B cell (primary cell): ENCODE data around the gene PALB2. TPM values are rescaled to one million over a fixed set of nuclear protein-coding genes. Genes with fewer than 3 reads are reported as not detected.

Experiments
- ATAC-seq: fragments of 200-7000 bp; cut with Tn5 transposase; one replicate; pipeline ENCODE4 v1.10.0; 2021; ENCODE audit warnings: low read depth, mild to moderate bottlenecking, moderate number of reproducible peaks, moderate library complexity
- CTCF ChIA-PET: fragments of 350-600 bp; sonication (Branson Sonifier 250); formaldehyde crosslinking; loops from one replicate; lab custom pipeline; 2021; ENCODE audit warnings: antibody characterized with exemption, inconsistent platforms; lab: Charles Lee
- POLR2A ChIA-PET: fragments of 350-600 bp; sonication (Branson Sonifier 250); formaldehyde crosslinking; loops from one replicate; lab custom pipeline; 2021; ENCODE audit warnings: antibody characterized with exemption; lab: Charles Lee
- DNase-seq: peaks from one replicate; pipeline ENCODE4 v3.0.0; 2013
- H2AFZ ChIP-seq: 2 replicates; pipeline ENCODE4 v1.6.1; 2012; ENCODE audit warnings: mild to moderate bottlenecking, low read depth, low read length; ENCODE audit not compliant: insufficient read depth, poor library complexity, severe bottlenecking
- H3K27ac ChIP-seq, 2 donors: 1 replicate in 1 of 2; 2 replicates in 1 of 2; pipeline ENCODE4 v1.5.1; 2012 to 2013; ENCODE audit warnings: low read length in 2 of 2, mild to moderate bottlenecking in 2 of 2, moderate library complexity in 1 of 2
- H3K27me3 ChIP-seq, 4 experiments: fragments of 200-600 bp in 1 of 4; sonication (generic) in 1 of 4; replicated peaks in 1 of 4; 1 replicate in 2 of 4; 2 replicates in 2 of 4; pipeline versions ENCODE4 v1.6.1 to v1.7.0; 2013 to 2016; ENCODE audit warnings: low read length in 3 of 4, mild to moderate bottlenecking in 2 of 4, mixed read lengths in 1 of 4, moderate library complexity in 1 of 4; ENCODE audit not compliant: insufficient read depth in 4 of 4, control insufficient read depth in 3 of 4; ENCODE audit errors: control extremely low read depth in 1 of 4
- H3K36me3 ChIP-seq, 2 experiments: replicated peaks in 1 of 2; 1 replicate in 1 of 2; 2 replicates in 1 of 2; pipeline versions ENCODE4 v1.6.1 to v1.7.1; 2013; ENCODE audit warnings: low read length in 1 of 2; ENCODE audit not compliant: insufficient read depth in 2 of 2, control insufficient read depth in 1 of 2; ENCODE audit errors: control extremely low read depth in 1 of 2, extremely low read depth in 1 of 2
- H3K4me1 ChIP-seq, 2 donors: fragments of 200-600 bp in 1 of 2; sonication (generic) in 1 of 2; 1 replicate in 1 of 2; 2 replicates in 1 of 2; pipeline versions ENCODE4 v1.5.1 to v1.6.1; 2013 to 2017; ENCODE audit warnings: low read length in 2 of 2; ENCODE audit not compliant: control insufficient read depth in 2 of 2, insufficient read depth in 2 of 2
- H3K4me2 ChIP-seq: replicated peaks from 2 replicates; pipeline ENCODE3; 2012; ENCODE audit warnings: mild to moderate bottlenecking, low read depth, low read length; ENCODE audit not compliant: poor library complexity, severe bottlenecking
- H3K4me3 ChIP-seq, 5 experiments: fragments of 200-600 bp in 1 of 5; sonication (generic) in 1 of 5; 1 replicate in 3 of 5; 2 replicates in 2 of 5; pipeline versions ENCODE4 v1.5.1 to v1.7.0; 2011 to 2016; ENCODE audit warnings: low read length in 4 of 5, mild to moderate bottlenecking in 4 of 5, low read depth in 2 of 5, control low read depth in 1 of 5, moderate library complexity in 1 of 5; ENCODE audit not compliant: insufficient read depth in 1 of 5; ENCODE audit errors: control extremely low read depth in 1 of 5, extremely low read depth in 1 of 5
- H3K79me2 ChIP-seq: fragments of 200-600 bp; sonication (generic); one replicate; pipeline ENCODE4 v1.6.0; 2016; ENCODE audit warnings: low read length; ENCODE audit not compliant: control insufficient read depth, insufficient read depth
- H3K9ac ChIP-seq: fragments of 200-600 bp; sonication (generic); 2 replicates; pipeline ENCODE4 v1.6.1; 2017; ENCODE audit warnings: mild to moderate bottlenecking, low read length, moderate library complexity
- H3K9me3 ChIP-seq, 3 donors: one replicate each; pipeline versions ENCODE4 v1.6.1 to v1.7.1; 2013; ENCODE audit warnings: low read length in 2 of 3; ENCODE audit not compliant: control insufficient read depth in 2 of 3, insufficient read depth in 1 of 3; ENCODE audit errors: control extremely low read depth in 1 of 3
- H4K20me1 ChIP-seq: 2 replicates; pipeline ENCODE4 v1.6.0; 2012; ENCODE audit warnings: mild to moderate bottlenecking, low read length; ENCODE audit not compliant: insufficient read depth, control insufficient read depth, poor library complexity, severe bottlenecking
- H3K27ac Mint-ChIP-seq: one replicate; pipeline ENCODE4 v1.8.0; 2021; ENCODE audit warnings: mixed read lengths
- H3K27me3 Mint-ChIP-seq: one replicate; pipeline ENCODE4 v1.8.0; 2021; ENCODE audit warnings: mixed read lengths
- H3K4me1 Mint-ChIP-seq: one replicate; pipeline ENCODE4 v1.8.0; 2021; ENCODE audit warnings: mixed read lengths
- H3K4me3 Mint-ChIP-seq: one replicate; pipeline ENCODE4 v1.8.0; 2021; ENCODE audit warnings: mixed read lengths
- H3K9me3 Mint-ChIP-seq: one replicate; pipeline ENCODE4 v1.8.0; 2022; ENCODE audit warnings: mixed read lengths; ENCODE audit not compliant: insufficient read depth
- CTCF ChIP-seq: fragments of 200-600 bp; IDR thresholded peaks from one replicate; pipeline ENCODE4 v1.8.0; 2022; ENCODE audit warnings: antibody characterized with exemption, mild to moderate bottlenecking
- EZH2 ChIP-seq: IDR thresholded peaks from 2 replicates; pipeline ENCODE4 v1.6.1; 2012; ENCODE audit warnings: borderline replicate concordance, low read depth, mild to moderate bottlenecking, moderate library complexity, low read length; ENCODE audit not compliant: insufficient read depth, poor library complexity, severe bottlenecking
- WGBS: methylation state at CpG from one replicate; pipeline ENCODE4 v1.1.5; 2013; ENCODE audit warnings: missing lambda C conversion rate; ENCODE audit not compliant: insufficient coverage; 5-methylcytosine and 5-hydroxymethylcytosine counted together
- intact Hi-C: fragments of 100-400 bp; cut with micrococcal nuclease; formaldehyde crosslinking; loops from one replicate; pipeline ENCODE4 v1.10.0; 2022
- polyA plus RNA-seq: library from polyadenylated mRNA; depleted of rRNA; stranded (reverse); fragments of >200 nt; gene quantifications from 2 replicates; pipeline ENCODE4 v1.2.3, GENCODE V29; 2012
- total RNA-seq, 2 donors: library from RNA; stranded (reverse); fragments of 120-200 nt in 1 of 2; gene quantifications; 1 replicate in 1 of 2; 2 replicates in 1 of 2; pipeline versions ENCODE4 v1.2.3 to v1.2.4, GENCODE V29; 2013 to 2022

Gene PALB2
- total and polyA plus RNA-seq, 2 donors (not counting 1 experiment from before 2014, with no cell fraction given), result 3.6 to 16.3 TPM

GRCh38 chr16:23689442-23690187 lies 48.5 kb upstream of the PALB2 start:
- Histone ChIP-seq H3K4me3 (no peak overlapping the region), H3K9ac (no peak overlapping the region), H2AFZ (no peak overlapping the region), H4K20me1 (no peaks in the 10 kb centered on the region), H3K36me3 (peaks cover 0 to 25% of the 10 kb centered on the region in 2 experiments), H3K27me3 (no peaks in the 10 kb centered on the region), H3K4me1 (peaks cover 1 to 2% of the 10 kb centered on the region in 2 donors), H3K9me3 (no peaks in the 10 kb centered on the region), H3K4me2 (no peak overlapping the region), H3K27ac (no peak overlapping the region), H3K79me2 (no peaks in the 10 kb centered on the region)
- Mint-ChIP-seq H3K27me3 (peaks cover under 1% of the 10 kb centered on the region), H3K27ac (no peak overlapping the region), H3K4me3 (no peak overlapping the region), H3K9me3 (no peaks in the 10 kb centered on the region), H3K4me1 (peaks cover under 1% of the 10 kb centered on the region)
- 98% methylated on average over 31 of the region's 36 CpGs for WGBS
- ChIA-PET POLR2A (no interaction called here), CTCF (no interaction called here)
- ATAC-seq, result no peak
- TF ChIP-seq EZH2, result no peak
- DNase-seq, result no peak
- intact Hi-C loops, result no loop called here

- CTCF ChIA-PET, result no interaction called here
- 98% methylated on average over 16 of the region's 16 CpGs for WGBS
These were observed 46.1 kb upstream of the PALB2 start for GRCh38 chr16:23687034-23687808.

More at GRCh38 chr16:23687034-23687808, 46.1 kb upstream of the PALB2 start:
- Histone ChIP-seq H3K36me3 (peaks cover 0 to 27% of the 10 kb centered on the region in 2 experiments), H3K27me3 (no peaks in the 10 kb centered on the region), H3K4me3 (no peak overlapping the region), H3K79me2 (no peaks in the 10 kb centered on the region), H3K4me1 (no peaks in the 10 kb centered on the region), H2AFZ (no peak overlapping the region), H3K4me2 (no peak overlapping the region), H3K27ac (no peak overlapping the region), H3K9ac (no peak overlapping the region), H4K20me1 (no peaks in the 10 kb centered on the region), H3K9me3 (no peaks in the 10 kb centered on the region)
- no peaks in the 10 kb centered on the region for H3K4me1 Mint-ChIP-seq
- no peaks in the 10 kb centered on the region for H3K9me3 Mint-ChIP-seq
- DNase-seq (no peak), ATAC-seq (no peak)
- no peak overlapping the region for H3K27ac Mint-ChIP-seq
- TF ChIP-seq EZH2, result no peak
- TF ChIP-seq CTCF, result no peak
- no peaks in the 10 kb centered on the region for H3K27me3 Mint-ChIP-seq
- intact Hi-C loops, result no loop called here
- POLR2A ChIA-PET, result no interaction called here
- H3K4me3 Mint-ChIP-seq, result no peak overlapping the region
